Gastroesophageal sphincter (tissue), 3 donors: ENCODE data around the gene MRGPRX3.

Experiments used
- CTCF ChIP-seq, 4 experiments: fragments of 200-600 bp in 2 of 4; fragments of 450-650 bp in 2 of 4; sonication (generic) in 1 of 4; IDR thresholded peaks; one replicate each; pipeline ENCODE4 v1.5.1; 2017 to 2019; ENCODE audit warnings: antibody characterized with exemption in 4 of 4, mild to moderate bottlenecking in 2 of 4, moderate library complexity in 2 of 4
- POLR2A ChIP-seq, 2 donors: fragments of 450-650 bp; IDR thresholded peaks; one replicate each; pipeline ENCODE4 v1.6.1; 2017; ENCODE audit warnings: antibody characterized with exemption in 2 of 2, mild to moderate bottlenecking in 2 of 2, moderate library complexity in 1 of 2
- POLR2AphosphoS5 ChIP-seq: sonication (generic); formaldehyde crosslinking; IDR thresholded peaks from one replicate; pipeline ENCODE4 v1.6.1; 2017; ENCODE audit warnings: antibody characterized with exemption

- TF ChIP-seq CTCF (IDR thresholded peaks at IDR 0.05): no peak
- TF ChIP-seq POLR2A (IDR thresholded peaks at IDR 0.05): no peak
- TF ChIP-seq POLR2AphosphoS5: no peak
Measured at GRCh38 chr11:18093959-18094358, 38.4 kb upstream of the MRGPRX3 start.
